ENCODE results near the gene FBXW7.

DNA sequence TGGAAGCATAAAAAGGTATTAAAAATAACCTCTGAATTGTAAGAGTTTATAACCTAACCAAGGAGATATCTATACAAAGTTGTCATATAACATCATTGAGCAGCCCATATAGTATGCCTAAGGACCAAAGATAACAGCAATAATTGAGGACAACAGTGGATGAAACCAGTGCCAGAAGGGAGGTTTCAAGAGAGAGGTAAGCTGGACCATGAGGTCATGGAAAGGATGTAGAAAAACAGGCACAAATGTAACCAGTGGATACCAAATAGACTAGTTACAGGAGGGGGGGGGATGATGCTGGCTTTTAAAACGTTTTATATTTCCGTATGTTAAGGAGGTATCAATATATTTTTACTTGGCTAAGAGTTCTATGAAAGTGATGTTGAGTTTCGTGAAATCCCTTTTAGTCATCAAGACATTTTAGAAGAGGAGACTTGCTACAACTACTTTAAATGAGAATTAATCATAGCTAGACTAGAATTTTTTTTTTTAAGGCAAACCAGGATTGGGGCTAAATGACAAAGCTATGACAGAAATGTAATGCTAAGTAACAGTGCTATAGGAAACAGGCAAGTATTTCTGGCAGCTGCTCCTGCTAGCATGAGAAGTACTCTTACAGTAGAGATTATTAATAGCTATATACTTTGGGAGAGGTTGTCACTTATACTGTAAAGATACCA, 161.1 kb downstream of the FBXW7 start:
- TF ChIP-seq, protein P1, sequence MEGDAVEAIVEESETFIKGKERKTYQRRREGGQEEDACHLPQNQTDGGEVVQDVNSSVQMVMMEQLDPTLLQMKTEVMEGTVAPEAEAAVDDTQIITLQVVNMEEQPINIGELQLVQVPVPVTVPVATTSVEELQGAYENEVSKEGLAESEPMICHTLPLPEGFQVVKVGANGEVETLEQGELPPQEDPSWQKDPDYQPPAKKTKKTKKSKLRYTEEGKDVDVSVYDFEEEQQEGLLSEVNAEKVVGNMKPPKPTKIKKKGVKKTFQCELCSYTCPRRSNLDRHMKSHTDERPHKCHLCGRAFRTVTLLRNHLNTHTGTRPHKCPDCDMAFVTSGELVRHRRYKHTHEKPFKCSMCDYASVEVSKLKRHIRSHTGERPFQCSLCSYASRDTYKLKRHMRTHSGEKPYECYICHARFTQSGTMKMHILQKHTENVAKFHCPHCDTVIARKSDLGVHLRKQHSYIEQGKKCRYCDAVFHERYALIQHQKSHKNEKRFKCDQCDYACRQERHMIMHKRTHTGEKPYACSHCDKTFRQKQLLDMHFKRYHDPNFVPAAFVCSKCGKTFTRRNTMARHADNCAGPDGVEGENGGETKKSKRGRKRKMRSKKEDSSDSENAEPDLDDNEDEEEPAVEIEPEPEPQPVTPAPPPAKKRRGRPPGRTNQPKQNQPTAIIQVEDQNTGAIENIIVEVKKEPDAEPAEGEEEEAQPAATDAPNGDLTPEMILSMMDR (conservative IDR thresholded peaks at IDR 0.05; ENCODE audit: low read depth, low read length), result no peak
- TF ChIP-seq EZH2 (IDR thresholded peaks at IDR 0.05; ENCODE audit: borderline replicate concordance, low read depth, low read length, poor library complexity, severe bottlenecking), result no peak
